ENCODE data around the gene CTSH. TPM values are rescaled to one million over a fixed set of nuclear protein-coding genes. Genes with fewer than 3 reads are reported as not detected.
A peak's percentile ranks its signal among the peaks of the same experiment; 100 is the strongest.

CTSH gene
- total RNA-seq, 2 donors from 2014 or later: 34.4 to 58.5 TPM

GRCh38 chr15:78938658-78939488 lies 6.0 kb downstream of the CTSH start:
- no peaks in the 10 kb centered on the region for H3K9me3 ChIP-seq
- H3K27ac ChIP-seq: peak overlapping the region; percentile 41
- intact Hi-C loops (cut with DNase I): no loop called here
- H3K9ac ChIP-seq (ENCODE audit: low read depth in 2 of 2, low read length in 2 of 2): no peak overlapping the region
- H3K4me3 ChIP-seq: no peak overlapping the region
- no peak for DNase-seq
- no peaks in the 10 kb centered on the region for H3K36me3 ChIP-seq
- H3K27me3 ChIP-seq: no peaks in the 10 kb centered on the region
- no peak for TF ChIP-seq CTCF (IDR thresholded peaks at IDR 0.05)
- H3K4me1 ChIP-seq: no peaks in the 10 kb centered on the region

- no peaks in the 10 kb centered on the region for H3K9me3 ChIP-seq
- no peaks in the 10 kb centered on the region for H3K27me3 ChIP-seq
- H3K4me3 ChIP-seq: no peak overlapping the region
- H3K9ac ChIP-seq (ENCODE audit: low read depth in 2 of 2, low read length in 2 of 2): no peak overlapping the region
- TF ChIP-seq CTCF (IDR thresholded peaks at IDR 0.05): no peak
- intact Hi-C loops (cut with DNase I): no loop called here
- H3K27ac ChIP-seq: no peak overlapping the region
- H3K4me1 ChIP-seq: no peaks in the 10 kb centered on the region
- no peak for DNase-seq
- no peaks in the 10 kb centered on the region for H3K36me3 ChIP-seq
These were observed 7.6 kb downstream of the CTSH start for GRCh38 chr15:78937132-78937739.

DNA sequence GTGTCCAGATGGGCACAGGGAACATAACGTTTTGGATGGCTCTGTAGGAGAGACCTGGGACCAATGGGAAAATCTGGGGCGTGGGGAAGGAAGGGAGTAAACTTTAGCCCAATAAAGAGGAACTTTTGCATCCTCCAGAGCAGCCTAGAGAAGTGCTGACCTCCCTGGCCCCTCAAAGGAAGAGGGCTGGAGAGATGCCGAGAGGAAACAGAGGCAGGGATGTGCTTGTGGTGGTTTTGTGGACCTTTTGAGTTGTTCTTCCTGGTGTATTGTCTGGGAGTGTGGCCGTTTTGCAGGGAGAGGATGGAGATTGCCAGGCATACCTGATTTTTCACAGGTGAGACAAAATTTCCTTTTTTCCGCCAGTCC lies 10.2 kb downstream of the CTSH start:
- H3K4me3 ChIP-seq: no peak overlapping the region
- H3K27me3 ChIP-seq: no peaks in the 10 kb centered on the region
- no peak for TF ChIP-seq CTCF (IDR thresholded peaks at IDR 0.05)
- H3K4me1 ChIP-seq: no peaks in the 10 kb centered on the region
- intact Hi-C loops (cut with DNase I): no loop called here
- no peak overlapping the region for H3K9ac ChIP-seq (ENCODE audit: low read depth in 2 of 2, low read length in 2 of 2)
- no peaks in the 10 kb centered on the region for H3K9me3 ChIP-seq
- no peak overlapping the region for H3K27ac ChIP-seq
- no peak for DNase-seq
- no peaks in the 10 kb centered on the region for H3K36me3 ChIP-seq

- H3K27me3 ChIP-seq: no peaks in the 10 kb centered on the region
- no peak overlapping the region for H3K4me3 ChIP-seq
- intact Hi-C loops (cut with DNase I): no loop called here
- H3K9ac ChIP-seq (ENCODE audit: low read depth in 2 of 2, low read length in 2 of 2): no peak overlapping the region
- H3K9me3 ChIP-seq: no peaks in the 10 kb centered on the region
- TF ChIP-seq CTCF (IDR thresholded peaks at IDR 0.05): no peak
- H3K27ac ChIP-seq: no peak overlapping the region
- no peaks in the 10 kb centered on the region for H3K36me3 ChIP-seq
- H3K4me1 ChIP-seq: no peaks in the 10 kb centered on the region
- DNase-seq: no peak
These were observed 10.8 kb downstream of the CTSH start for GRCh38 chr15:78933823-78934654.

DNA sequence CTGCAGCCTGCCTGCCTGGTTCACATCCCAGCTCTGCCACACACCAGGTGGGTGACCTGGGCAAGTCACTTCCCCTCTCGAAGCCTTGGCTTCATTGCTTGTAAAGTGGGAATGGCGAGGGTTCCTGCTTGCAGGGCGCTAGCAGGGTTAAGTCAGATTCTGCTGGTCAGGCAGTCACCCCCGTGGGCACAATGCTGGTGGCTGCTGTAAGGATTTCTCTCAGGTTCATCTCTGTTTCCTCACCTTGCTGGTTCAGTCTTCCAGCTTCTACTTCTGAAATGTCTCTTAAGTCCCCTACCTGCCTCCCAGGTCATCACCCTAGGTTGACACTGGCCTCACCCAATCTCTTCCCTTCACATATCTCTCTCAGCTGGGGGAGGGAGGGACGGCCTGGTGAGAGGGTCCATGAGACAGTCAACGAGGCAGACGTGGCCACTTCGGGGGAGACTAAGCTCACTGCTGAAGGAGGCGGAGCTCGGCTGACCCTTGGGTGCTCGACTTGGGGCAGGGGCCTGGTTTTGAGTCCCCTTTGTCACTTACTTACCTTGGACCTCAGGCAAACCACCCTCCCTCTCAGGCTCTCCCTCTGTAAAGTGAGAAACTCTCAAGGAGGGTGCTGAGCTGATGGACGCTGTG lies 11.5 kb downstream of the CTSH start:
- Histone ChIP-seq H3K4me1 (no peaks in the 10 kb centered on the region), H3K27me3 (no peaks in the 10 kb centered on the region), H3K27ac (no peak overlapping the region), H3K9ac (ENCODE audit: low read depth in 2 of 2, low read length in 2 of 2) (no peak overlapping the region), H3K4me3 (no peak overlapping the region), H3K36me3 (no peaks in the 10 kb centered on the region), H3K9me3 (no peaks in the 10 kb centered on the region)
- no peak for TF ChIP-seq CTCF (IDR thresholded peaks at IDR 0.05)
- intact Hi-C loops (cut with DNase I): no loop called here
- DNase-seq: no peak

Data from colonic mucosa (tissue), 4 donors.